ENCODE data around the gene GOSR1. TPM values are rescaled to one million over a fixed set of nuclear protein-coding genes. Genes with fewer than 3 reads are reported as not detected.
"Not testable (repeated sequence)": the region's sequence is repeated elsewhere in the genome, so short reads cannot be mapped to it uniquely, and the experiment has no call there.

Gene GOSR1
- 35.3 TPM for total RNA-seq
- long read RNA-seq, full-length matches to known transcripts, result 27 of 93 reads
- long read RNA-seq, partial matches to known transcripts, result 4 of 93 reads
- long read RNA-seq, other reads (novel, unspliced or antisense), result 62 of 93 reads

GRCh38 chr17:30477083-30477773 is at the start of gene GOSR1:
Gene GOSR1 (plus strand): TSS chr17:30477408. CDS start chr17:30477434, 26 bp downstream.
- intact Hi-C loops (cut with DNase I), result loop anchor here (2.0 to 5.0 kb wide), 3 partner anchors 100 to 360 kb away; partner anchors contain the start of genes CPD and NSRP1
- DNase-seq (ENCODE audit: low spot score), result peak; percentile 98

GRCh38 chr17:30427611-30428010 is 49.6 kb upstream of the GOSR1 start:
- intact Hi-C loops (cut with DNase I), result no loop called here
- no peak for DNase-seq (ENCODE audit: low spot score)

GRCh38 chr17:30429155-30429554 is 48.1 kb upstream of the GOSR1 start:
- intact Hi-C loops (cut with DNase I), result no loop called here

DNA sequence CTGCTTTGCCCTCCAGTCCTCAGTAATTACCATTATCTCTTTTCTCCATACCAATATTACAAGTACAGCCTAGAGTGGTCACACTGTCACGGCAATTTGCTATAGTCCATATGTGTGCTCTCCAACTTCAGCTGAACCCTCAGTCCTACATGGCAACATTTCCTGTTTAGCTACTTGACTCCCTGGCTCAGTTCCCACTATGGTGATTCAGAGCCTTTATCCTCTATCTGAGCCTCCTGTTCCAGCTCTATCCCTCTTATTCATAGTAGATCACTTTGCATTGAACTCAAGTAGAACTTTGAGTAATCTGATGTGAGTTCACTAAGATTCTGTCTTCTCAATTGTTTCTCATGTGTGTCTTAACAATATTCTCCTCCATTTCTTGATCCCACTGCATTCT is 43.7 kb upstream of the GOSR1 start:
- no peak for DNase-seq (ENCODE audit: low spot score)
- intact Hi-C loops (cut with DNase I), result no loop called here

More at GRCh38 chr17:30429155-30429554, 48.1 kb upstream of the GOSR1 start:
- no peak for DNase-seq (ENCODE audit: low spot score)

DNA sequence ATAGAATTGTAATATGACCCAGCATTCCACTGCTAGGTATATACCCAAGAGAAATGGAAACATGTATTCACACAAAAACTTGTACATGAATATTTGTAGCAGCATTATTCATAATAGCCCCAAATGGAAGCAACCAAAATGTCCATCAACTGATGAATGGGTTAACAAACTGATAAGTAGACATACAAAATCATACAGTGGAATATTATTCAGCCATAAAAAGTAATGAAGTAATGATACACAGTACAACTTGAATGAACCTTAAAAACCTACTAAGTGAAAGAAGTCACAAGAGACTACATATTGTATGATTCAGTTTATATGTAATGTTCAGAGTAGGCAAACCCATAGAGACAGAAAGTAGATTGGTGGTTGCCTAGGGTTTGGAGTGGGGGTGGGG is 40.5 kb upstream of the GOSR1 start:
- intact Hi-C loops (cut with DNase I), result no loop called here

DNA sequence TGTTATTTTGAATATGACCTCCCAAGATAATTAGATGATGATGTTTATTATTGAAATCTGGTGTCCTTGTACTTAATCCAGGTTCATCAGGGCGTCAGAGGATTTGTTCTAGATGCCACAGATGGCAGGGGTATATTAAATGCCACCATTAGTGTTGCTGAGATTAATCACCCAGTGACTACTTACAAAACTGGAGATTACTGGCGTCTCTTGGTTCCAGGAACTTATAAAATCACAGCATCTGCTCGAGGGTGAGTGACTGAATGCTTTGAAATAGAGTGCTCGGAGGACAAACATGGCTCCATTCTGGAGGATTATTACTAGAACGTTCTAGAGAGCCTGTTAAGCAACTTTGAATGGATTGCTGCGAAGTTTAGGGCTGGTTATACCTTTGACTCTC is 33.5 kb upstream of the GOSR1 start:
- no peak for DNase-seq (ENCODE audit: low spot score)
- intact Hi-C loops (cut with DNase I), result no loop called here

More for the DNA sequence above, 40.5 kb upstream of the GOSR1 start:
- no peak for DNase-seq (ENCODE audit: low spot score)

- intact Hi-C loops (cut with DNase I); DNase-seq (ENCODE audit: low spot score): not testable (repeated sequence)
Observed at GRCh38 chr17:30446640-30447039, 30.6 kb upstream of the GOSR1 start.

DNA sequence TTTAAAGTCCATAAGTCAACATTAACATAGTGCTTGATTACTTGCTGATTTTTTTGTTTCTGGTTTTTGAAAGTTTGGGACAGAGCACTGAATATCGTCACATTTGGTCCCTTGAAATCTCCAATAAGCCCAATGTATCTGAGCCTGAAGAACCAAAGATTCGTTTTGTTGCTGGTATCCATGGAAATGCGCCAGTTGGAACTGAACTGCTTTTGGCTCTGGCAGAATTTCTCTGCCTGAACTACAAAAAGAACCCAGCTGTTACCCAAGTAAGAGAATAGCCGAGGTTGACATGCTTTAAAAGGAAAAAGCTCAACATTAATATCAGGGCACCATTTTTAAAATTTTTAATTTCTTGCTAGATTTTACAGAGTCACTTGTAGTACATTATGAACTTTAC is 27.7 kb upstream of the GOSR1 start:
- no peak for DNase-seq (ENCODE audit: low spot score)

DNA sequence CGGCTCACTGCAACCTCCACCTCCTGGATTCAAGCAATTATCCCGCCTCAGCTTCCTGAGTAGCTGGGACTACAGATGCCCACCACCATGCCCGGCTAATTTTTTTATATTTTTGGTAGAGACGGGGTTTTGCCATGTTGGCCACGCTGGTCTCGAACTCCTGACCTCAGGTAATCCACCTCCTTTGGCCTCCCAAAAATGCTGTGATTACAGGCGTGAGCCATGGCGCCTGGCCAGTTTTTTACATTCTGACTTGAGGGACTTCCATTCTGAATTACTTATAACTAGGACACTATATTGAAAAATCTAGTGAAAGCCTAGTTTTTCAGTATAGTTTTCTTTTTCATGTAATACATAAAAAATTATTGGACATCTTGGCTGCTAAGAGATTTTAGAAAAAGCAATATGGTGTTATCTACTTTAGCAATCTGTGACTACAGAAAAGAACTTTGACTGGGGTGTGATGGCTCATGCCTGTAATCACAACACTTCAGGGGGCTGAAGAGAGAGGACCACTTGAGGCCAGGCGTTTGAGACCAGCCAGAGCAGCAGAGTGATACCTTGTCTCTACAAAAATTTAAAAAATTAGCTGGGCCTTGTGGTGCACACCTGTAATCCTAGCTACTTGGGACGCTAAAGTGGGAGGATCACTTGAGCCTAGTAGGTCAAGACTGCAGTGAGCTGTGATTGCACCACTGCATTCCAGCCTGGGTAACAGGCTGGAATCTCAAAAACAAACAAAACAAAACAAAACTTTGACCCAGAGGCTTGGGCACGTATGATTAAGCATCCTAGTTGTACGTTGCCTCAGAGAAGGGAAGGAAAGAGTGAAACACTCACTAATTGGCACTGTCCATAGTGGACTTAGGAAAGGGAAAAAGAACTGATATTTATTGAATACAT is 26.8 kb upstream of the GOSR1 start:
- intact Hi-C loops (cut with DNase I), result no loop called here
- no peak for DNase-seq (ENCODE audit: low spot score)

More for the DNA sequence above, 27.7 kb upstream of the GOSR1 start:
- intact Hi-C loops (cut with DNase I), result no loop called here

- DNase-seq (ENCODE audit: low spot score), result no peak
- intact Hi-C loops (cut with DNase I), result no loop called here
Observed at GRCh38 chr17:30454635-30455034, 22.6 kb upstream of the GOSR1 start.

DNA sequence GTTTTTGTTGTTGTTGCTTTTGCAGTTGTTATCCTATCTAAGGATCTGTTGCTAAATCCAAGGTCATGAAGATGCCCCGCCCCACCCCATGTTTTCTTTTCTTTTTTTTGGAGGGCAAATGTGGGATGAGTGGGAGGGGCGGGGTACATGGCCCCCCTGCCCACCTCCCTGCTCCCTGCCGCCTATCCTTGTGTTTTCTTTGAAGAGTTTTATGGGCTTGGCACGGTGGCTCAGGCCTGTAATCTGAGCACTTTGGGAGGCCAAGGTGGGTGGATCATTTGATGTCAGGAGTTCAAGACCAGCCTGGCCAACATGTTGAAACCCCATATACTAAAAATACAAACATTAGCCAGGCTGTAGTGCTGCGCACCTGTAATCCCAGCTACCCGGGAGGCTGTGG is 18.8 kb upstream of the GOSR1 start:
- no peak for DNase-seq (ENCODE audit: low spot score)
- intact Hi-C loops (cut with DNase I), result no loop called here

DNA sequence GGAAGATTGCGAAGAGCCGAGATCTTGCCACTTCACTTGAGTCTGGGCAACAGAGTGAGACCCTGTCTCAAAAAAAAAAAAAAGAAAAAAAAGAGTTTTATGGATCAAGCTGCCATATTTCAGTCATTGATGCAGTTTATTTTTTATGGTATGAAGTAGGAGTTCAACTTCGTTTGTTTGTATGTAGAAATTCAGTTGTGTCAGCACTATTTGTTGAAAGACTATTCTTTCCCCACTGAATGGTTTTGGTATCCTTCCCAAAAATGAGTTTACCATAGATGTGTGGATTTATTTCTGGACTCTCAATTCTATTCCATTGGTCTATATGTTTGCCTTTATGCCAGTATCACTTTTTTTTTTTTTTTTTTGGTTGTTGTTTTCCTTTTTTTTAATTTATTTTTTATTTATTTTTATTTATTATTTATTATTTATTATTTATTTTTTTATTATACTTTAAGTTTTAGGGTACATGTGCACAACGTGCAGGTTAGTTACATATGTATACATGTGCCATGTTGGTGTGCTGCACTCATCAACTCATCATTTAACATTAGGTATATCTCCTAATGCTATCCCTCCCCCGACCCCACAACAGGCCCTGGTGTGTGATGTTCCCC is 18.3 kb upstream of the GOSR1 start:
- intact Hi-C loops (cut with DNase I); DNase-seq (ENCODE audit: low spot score): not testable (repeated sequence)

DNA sequence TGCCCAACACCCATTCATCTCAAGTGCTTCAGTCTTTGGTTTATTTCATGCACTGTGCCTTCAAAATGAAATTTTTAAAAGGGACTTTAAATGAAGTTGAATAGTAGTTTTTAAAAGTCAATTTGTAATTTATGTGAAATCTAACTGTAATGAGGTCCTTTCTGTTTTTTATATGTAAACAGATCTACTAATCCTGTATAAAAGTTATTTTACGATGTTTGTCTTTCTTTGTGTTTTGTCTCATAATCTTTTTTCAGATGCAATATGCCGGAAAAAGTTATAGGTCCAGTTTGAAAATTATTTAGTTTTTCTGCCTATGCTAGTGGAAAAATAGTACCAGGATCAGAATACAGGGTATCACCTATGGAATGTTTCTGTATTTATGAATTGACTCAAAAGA is 8.7 kb upstream of the GOSR1 start:
- intact Hi-C loops (cut with DNase I), result no loop called here
- no peak for DNase-seq (ENCODE audit: low spot score)

GRCh38 chr17:30472238-30472890 is 4.8 kb upstream of the GOSR1 start:
- intact Hi-C loops (cut with DNase I), result no loop called here
- DNase-seq (ENCODE audit: low spot score), result no peak

DNA sequence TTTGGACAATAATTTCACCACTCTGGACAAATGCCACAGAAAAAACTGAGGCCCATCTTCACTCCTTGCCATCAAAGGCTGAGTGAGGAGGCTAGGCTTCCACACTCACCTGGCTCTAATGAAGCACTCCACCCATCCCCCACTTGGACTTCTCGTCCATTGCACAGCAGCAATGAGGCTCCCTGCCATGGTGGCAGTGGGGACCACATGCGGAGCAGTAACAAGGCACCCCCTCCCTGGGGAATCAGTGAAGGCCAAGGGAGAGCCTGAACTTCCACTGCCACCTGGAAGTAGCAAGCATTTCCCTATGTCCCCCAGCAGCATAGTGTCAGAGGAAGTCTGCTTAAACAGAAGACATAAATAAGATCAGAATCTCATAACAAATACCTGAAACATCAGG is 2.0 kb upstream of the GOSR1 start:
- no peak for DNase-seq (ENCODE audit: low spot score)
- intact Hi-C loops (cut with DNase I), result loop anchor here (5.0 kb wide), 2 partner anchors 98 to 358 kb away; partner anchors contain the start of genes CPD and NSRP1

GRCh38 chr17:30476726-30477082 is 504 bp upstream of the GOSR1 start:
- no peak for DNase-seq (ENCODE audit: low spot score)
- intact Hi-C loops (cut with DNase I), result loop anchor here (2.0 to 5.0 kb wide), 3 partner anchors 99 to 359 kb away; partner anchors contain the start of genes CPD and NSRP1

- intact Hi-C loops (cut with DNase I), result loop anchor here (2.0 to 5.0 kb wide), 3 partner anchors 100 to 360 kb away; partner anchors contain the start of genes CPD and NSRP1
- DNase-seq (ENCODE audit: low spot score), result no peak
Observed at GRCh38 chr17:30477774-30478115, 537 bp downstream of the GOSR1 start.

DNA sequence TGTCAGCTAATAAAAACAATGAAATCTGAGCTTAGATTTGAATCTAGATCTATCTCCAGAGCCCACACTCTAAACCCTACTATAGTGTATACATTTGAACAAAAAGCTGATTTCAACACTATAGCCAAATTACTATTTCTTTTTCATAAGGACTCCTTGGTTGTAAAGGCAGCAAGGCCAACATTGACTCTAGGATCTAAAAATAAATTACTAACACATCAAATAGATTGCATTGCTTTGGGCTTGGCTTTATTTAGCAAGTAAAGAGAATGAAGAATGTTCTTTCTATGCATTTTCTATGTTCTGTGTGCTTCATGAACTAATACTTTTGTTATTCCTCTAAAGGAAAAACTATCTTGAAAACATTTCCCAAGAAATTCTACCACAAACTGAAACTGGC is 5.3 kb downstream of the GOSR1 start:
- no peak for DNase-seq (ENCODE audit: low spot score)
- intact Hi-C loops (cut with DNase I), result no loop called here

DNA sequence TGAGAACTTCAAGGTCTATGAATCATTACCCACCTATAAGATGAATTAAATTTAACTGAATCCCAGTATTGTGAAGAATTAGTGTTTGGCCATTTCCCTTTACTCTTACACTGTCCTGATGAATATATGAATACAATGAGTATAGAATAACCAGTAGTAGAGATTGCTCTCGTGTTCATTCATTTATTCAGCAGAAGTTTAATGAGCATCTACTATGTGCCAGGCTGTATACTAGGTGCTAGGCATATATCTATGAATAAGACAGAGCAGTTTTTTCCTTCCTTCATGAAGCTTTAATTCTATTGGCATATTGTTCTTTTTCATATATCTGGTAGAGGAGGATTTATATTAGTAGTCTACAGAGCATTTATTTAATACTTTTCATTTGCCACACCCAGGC is 6.0 kb downstream of the GOSR1 start:
- intact Hi-C loops (cut with DNase I), result no loop called here
- DNase-seq (ENCODE audit: low spot score), result no peak
